Ishikawa (cell line): ENCODE data around the gene SF3B3.

ENCODE experiments used
- CREB1 ChIP-seq: IDR thresholded peaks from 2 replicates; pipeline ENCODE4 v1.6.1; 2012; ENCODE audit warnings: low read depth
- EGR1 ChIP-seq: IDR thresholded peaks from 2 replicates; pipeline ENCODE4 v1.6.1; 2012
- EP300 ChIP-seq: IDR thresholded peaks from 2 replicates; pipeline ENCODE4 v1.6.1; 2012; ENCODE audit warnings: borderline replicate concordance
- MAX ChIP-seq: IDR thresholded peaks from 2 replicates; pipeline ENCODE4 v1.6.1; 2012
- REST ChIP-seq: IDR thresholded peaks from 2 replicates; pipeline ENCODE4 v1.6.1; 2012; ENCODE audit warnings: low read depth, mild to moderate bottlenecking
- TAF1 ChIP-seq: IDR thresholded peaks from 2 replicates; pipeline ENCODE4 v1.6.1; 2012; ENCODE audit warnings: low read depth, mild to moderate bottlenecking
- YY1 ChIP-seq: IDR thresholded peaks from 2 replicates; pipeline ENCODE4 v1.6.1; 2012; ENCODE audit warnings: low read depth

GRCh38 chr16:70582280-70582978 lies 58.8 kb downstream of the SF3B3 start:
- no peak for TF ChIP-seq REST
- TF ChIP-seq MAX = no peak
- TF ChIP-seq TAF1 = no peak
- no peak for TF ChIP-seq EP300
- TF ChIP-seq YY1 = no peak
- TF ChIP-seq CREB1 = no peak
- no peak for TF ChIP-seq EGR1
